ENCODE measurements around the gene FAM135A.

DNA sequence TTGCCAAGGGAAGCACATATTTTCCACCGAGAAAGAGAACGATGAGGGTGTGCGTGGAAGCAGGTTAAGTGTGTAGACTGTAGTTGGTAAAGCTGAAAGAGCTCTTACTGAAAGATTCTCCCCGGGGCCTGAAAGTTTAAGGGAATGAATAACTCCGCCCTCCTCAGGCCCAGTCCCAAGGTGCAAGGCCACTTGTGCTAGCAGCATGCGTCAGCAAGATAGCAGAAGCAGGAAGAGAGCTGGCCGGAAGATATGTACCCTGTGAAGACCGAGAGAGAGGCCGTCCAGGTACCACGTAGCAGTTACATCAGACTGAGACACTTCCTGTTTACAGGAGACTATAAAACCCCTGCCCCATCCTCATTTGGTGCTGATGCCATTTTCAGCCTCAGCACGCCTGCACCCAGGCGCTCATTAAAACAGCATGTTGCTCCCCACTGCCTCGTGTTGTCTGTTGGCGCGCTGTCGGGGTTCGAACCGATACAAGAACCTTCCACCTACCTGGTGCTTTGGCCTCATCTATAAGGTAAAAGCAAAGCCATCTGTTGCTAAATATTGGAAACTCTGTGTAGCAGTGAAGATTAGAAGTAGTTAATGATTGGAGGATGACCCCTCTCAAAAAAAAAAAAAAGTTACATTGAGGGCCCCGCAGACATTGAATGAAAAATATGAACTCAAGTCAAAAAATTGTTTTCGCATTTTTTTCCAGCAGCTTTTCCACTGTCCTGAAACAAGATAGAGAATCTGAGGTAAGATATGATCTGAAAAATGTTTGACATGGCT, 18.6 kb upstream of the FAM135A start:
- TF ChIP-seq POLR2A (IDR thresholded peaks at IDR 0.05; ENCODE audit: extremely low read depth, insufficient read length) (no peak), MAX (IDR thresholded peaks at IDR 0.05; ENCODE audit: low read depth, low read length) (no peak)
- TF ChIP-seq, protein P1, sequence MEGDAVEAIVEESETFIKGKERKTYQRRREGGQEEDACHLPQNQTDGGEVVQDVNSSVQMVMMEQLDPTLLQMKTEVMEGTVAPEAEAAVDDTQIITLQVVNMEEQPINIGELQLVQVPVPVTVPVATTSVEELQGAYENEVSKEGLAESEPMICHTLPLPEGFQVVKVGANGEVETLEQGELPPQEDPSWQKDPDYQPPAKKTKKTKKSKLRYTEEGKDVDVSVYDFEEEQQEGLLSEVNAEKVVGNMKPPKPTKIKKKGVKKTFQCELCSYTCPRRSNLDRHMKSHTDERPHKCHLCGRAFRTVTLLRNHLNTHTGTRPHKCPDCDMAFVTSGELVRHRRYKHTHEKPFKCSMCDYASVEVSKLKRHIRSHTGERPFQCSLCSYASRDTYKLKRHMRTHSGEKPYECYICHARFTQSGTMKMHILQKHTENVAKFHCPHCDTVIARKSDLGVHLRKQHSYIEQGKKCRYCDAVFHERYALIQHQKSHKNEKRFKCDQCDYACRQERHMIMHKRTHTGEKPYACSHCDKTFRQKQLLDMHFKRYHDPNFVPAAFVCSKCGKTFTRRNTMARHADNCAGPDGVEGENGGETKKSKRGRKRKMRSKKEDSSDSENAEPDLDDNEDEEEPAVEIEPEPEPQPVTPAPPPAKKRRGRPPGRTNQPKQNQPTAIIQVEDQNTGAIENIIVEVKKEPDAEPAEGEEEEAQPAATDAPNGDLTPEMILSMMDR (IDR thresholded peaks at IDR 0.05; ENCODE audit: low read depth, low read length): no peak

Data from NB4 (cell line).